Esophagus muscularis mucosa (tissue), 4 donors: Measurements from ENCODE around the gene TRIM41.

Experiments used
- EP300 ChIP-seq: sonication (generic); formaldehyde crosslinking; IDR thresholded peaks from one replicate; pipeline ENCODE4 v1.6.1; 2017; ENCODE audit warnings: antibody characterized with exemption
- POLR2A ChIP-seq: fragments of 450-650 bp; IDR thresholded peaks from one replicate; pipeline ENCODE4 v1.6.1; 2017; ENCODE audit warnings: antibody characterized with exemption, moderate library complexity, mild to moderate bottlenecking, low read depth
- POLR2AphosphoS5 ChIP-seq, 2 donors: sonication (generic); formaldehyde crosslinking; IDR thresholded peaks; one replicate each; pipeline ENCODE4 v1.6.1; 2017; ENCODE audit warnings: antibody characterized with exemption in 2 of 2
- TF ChIP-seq, protein P1 (sequence below), 3 experiments: fragments of 200-600 bp in 2 of 3; fragments of 450-650 bp in 1 of 3; sonication (generic) in 2 of 3; IDR thresholded peaks; one replicate each; pipeline ENCODE4 v1.5.1; 2017 to 2019; ENCODE audit warnings: antibody characterized with exemption in 3 of 3, mild to moderate bottlenecking in 2 of 3, moderate library complexity in 1 of 3

DNA sequence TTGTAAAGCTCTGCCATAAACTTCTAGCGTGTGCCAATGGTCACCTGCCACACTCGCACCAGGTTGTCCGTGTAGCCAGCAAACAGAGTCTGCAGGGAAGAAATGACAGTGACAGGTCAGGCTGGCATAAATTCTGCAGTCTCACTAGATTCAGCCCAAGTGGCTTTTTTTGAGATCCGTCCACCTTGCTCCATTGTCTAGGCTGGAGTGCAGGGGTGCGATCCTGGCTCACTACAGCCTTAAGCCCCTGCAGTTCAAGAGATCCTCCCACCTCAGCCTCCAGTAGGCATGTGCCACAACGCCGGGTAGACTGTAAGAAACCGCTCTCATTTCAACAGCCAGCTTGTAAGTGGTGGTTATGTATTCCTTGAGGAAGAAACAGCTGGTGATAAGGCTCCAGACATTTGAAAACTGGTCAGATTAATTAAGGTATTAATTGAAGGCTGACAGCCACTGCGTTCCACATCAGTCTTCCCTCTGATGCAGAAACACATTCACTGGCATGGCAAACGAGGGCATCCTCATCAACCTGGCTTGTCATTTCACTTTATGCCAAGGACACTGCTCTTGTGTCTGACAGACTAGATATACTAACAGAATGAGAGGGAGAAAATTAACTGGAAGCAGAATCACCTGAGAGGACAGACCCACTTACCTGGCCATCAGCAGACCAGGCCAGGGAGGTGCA, 14.0 kb downstream of the TRIM41 start:
- TF ChIP-seq, protein P1, sequence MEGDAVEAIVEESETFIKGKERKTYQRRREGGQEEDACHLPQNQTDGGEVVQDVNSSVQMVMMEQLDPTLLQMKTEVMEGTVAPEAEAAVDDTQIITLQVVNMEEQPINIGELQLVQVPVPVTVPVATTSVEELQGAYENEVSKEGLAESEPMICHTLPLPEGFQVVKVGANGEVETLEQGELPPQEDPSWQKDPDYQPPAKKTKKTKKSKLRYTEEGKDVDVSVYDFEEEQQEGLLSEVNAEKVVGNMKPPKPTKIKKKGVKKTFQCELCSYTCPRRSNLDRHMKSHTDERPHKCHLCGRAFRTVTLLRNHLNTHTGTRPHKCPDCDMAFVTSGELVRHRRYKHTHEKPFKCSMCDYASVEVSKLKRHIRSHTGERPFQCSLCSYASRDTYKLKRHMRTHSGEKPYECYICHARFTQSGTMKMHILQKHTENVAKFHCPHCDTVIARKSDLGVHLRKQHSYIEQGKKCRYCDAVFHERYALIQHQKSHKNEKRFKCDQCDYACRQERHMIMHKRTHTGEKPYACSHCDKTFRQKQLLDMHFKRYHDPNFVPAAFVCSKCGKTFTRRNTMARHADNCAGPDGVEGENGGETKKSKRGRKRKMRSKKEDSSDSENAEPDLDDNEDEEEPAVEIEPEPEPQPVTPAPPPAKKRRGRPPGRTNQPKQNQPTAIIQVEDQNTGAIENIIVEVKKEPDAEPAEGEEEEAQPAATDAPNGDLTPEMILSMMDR (IDR thresholded peaks at IDR 0.05), result no peak
- no peak for TF ChIP-seq POLR2A
- TF ChIP-seq POLR2AphosphoS5 (IDR thresholded peaks at IDR 0.05), result no peak
- TF ChIP-seq EP300, result no peak
